Right lobe of liver (tissue), 4 donors: ENCODE measurements around the gene RPRD1B.

Experiments used
- POLR2A ChIP-seq: fragments of 450-650 bp; IDR thresholded peaks from one replicate; pipeline ENCODE4 v1.6.1; 2017; ENCODE audit warnings: antibody characterized with exemption, mild to moderate bottlenecking
- TF ChIP-seq, protein P1 (sequence below), 4 donors: fragments of 200-600 bp in 3 of 4; fragments of 450-650 bp in 1 of 4; IDR thresholded peaks; one replicate each; pipeline versions ENCODE4 v1.5.1 to v1.8.0; 2016 to 2022; ENCODE audit warnings: antibody characterized with exemption in 4 of 4, mild to moderate bottlenecking in 2 of 4
- donor health status: DM: no; HTN: no; CAD: no.
- donor health status: DM: no; HTN: no; CAD: no.
- donor health status: DM: no; HTN: yes; CAD: no.

DNA sequence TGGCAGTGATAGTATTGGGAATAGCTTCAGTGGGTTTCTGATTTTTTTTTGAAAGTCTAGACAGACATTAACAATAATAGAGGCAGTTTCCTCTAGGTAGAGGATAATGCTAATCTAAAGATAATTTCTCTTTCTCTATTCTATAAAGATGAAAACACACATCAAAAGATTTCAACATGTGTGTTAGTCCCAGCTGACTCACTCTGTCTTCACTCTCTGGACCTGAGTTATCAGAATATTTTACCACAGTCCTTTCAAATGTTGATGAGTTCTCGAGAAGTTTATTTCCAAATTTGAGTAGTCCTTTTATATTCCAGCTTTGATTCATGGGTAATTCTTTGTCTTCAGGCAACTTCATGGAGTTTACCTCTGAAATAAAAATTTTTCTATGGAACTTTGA is 17.1 kb downstream of the RPRD1B start:
- TF ChIP-seq POLR2A: no peak
- TF ChIP-seq, protein P1, sequence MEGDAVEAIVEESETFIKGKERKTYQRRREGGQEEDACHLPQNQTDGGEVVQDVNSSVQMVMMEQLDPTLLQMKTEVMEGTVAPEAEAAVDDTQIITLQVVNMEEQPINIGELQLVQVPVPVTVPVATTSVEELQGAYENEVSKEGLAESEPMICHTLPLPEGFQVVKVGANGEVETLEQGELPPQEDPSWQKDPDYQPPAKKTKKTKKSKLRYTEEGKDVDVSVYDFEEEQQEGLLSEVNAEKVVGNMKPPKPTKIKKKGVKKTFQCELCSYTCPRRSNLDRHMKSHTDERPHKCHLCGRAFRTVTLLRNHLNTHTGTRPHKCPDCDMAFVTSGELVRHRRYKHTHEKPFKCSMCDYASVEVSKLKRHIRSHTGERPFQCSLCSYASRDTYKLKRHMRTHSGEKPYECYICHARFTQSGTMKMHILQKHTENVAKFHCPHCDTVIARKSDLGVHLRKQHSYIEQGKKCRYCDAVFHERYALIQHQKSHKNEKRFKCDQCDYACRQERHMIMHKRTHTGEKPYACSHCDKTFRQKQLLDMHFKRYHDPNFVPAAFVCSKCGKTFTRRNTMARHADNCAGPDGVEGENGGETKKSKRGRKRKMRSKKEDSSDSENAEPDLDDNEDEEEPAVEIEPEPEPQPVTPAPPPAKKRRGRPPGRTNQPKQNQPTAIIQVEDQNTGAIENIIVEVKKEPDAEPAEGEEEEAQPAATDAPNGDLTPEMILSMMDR (IDR thresholded peaks at IDR 0.05): no peak
